Dendritic cell treated with granulocyte-macrophage colony-stimulating factor and Interleukin-4, amounts not matched to agents 40 ng/mL and 50 ng/mL, for 4 days (primary cell): Measurements from ENCODE around the gene STK32C.

Source experiments
- H3K27ac Mint-ChIP-seq: one replicate; pipeline ENCODE4 v1.8.0; 2022; ENCODE audit warnings: mild to moderate bottlenecking, mixed read lengths
- H3K27me3 Mint-ChIP-seq: one replicate; pipeline ENCODE4 v1.8.0; 2022; ENCODE audit warnings: mild to moderate bottlenecking, mixed read lengths
- H3K36me3 Mint-ChIP-seq: one replicate; pipeline ENCODE4 v1.8.0; 2022; ENCODE audit warnings: low read depth, mixed read lengths
- H3K4me1 Mint-ChIP-seq: one replicate; pipeline ENCODE4 v1.8.0; 2022; ENCODE audit warnings: low read depth, mixed read lengths
- H3K4me3 Mint-ChIP-seq: one replicate; pipeline ENCODE4 v1.8.0; 2022; ENCODE audit warnings: mild to moderate bottlenecking, moderate library complexity, mixed read lengths
- H3K9me3 Mint-ChIP-seq: one replicate; pipeline ENCODE4 v1.8.0; 2022; ENCODE audit warnings: mixed read lengths
- intact Hi-C: fragments of 100-400 bp; cut with micrococcal nuclease; formaldehyde crosslinking; loops from one replicate; pipeline ENCODE4 v1.15.0; 2022

The STK32C gene

GRCh38 chr10:132282667-132283603 is 24.8 kb downstream of the STK32C start:
- intact Hi-C loops, result no loop called here
- Mint-ChIP-seq H3K27ac (no peak overlapping the region), H3K9me3 (peaks cover 10% of the 10 kb centered on the region), H3K4me1 (peaks cover 39% of the 10 kb centered on the region), H3K4me3 (no peak overlapping the region), H3K27me3 (peaks cover 5% of the 10 kb centered on the region), H3K36me3 (no peaks in the 10 kb centered on the region)

DNA sequence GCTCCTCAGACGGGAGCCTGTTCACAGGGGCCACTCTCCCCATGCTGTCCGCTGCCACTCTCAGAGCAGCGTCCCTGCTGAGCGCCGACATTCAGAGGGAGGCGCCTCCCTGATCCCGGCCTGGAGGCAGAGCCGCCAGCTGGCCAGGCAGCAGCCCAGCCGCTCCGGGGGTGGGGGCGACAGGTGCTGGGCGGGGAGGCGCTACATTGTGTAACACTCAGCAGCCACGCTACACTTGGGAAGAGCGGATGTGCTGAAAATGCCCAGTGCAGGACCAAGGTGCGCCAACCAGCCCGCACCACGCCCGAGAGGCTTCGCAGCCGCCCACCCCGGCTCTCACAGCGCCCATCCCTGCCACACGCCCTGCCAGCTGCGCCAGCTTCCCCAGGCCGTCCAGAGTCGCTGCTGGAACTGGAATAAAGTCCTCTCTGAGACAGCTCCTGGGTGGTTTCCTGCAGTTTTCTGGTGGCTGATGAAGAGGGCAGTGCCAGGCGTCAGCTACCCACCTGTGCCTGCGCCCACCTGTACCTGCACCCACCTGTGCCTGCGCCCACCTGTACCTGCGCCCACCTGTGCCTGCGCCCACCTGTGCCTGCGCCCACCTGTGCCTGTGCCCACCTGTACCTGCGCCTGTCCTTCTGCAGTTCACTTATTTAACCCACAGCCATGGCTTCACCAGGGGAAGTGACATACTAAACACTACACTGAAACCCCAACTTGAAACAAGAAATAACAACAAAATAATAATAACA is 25.7 kb downstream of the STK32C start:
- Mint-ChIP-seq H3K9me3 (peaks cover 10% of the 10 kb centered on the region), H3K4me1 (peaks cover 39% of the 10 kb centered on the region), H3K27me3 (peaks cover 4% of the 10 kb centered on the region), H3K27ac (no peak overlapping the region), H3K36me3 (no peaks in the 10 kb centered on the region), H3K4me3 (no peak overlapping the region)
- intact Hi-C loops, result no loop called here

GRCh38 chr10:132280646-132281074 is 27.1 kb downstream of the STK32C start:
- Mint-ChIP-seq H3K27ac (no peak overlapping the region), H3K4me1 (peaks cover 38% of the 10 kb centered on the region), H3K9me3 (peaks cover 10% of the 10 kb centered on the region), H3K36me3 (peaks cover 2% of the 10 kb centered on the region), H3K4me3 (no peak overlapping the region), H3K27me3 (peaks cover 4% of the 10 kb centered on the region)
- intact Hi-C loops, result no loop called here

DNA sequence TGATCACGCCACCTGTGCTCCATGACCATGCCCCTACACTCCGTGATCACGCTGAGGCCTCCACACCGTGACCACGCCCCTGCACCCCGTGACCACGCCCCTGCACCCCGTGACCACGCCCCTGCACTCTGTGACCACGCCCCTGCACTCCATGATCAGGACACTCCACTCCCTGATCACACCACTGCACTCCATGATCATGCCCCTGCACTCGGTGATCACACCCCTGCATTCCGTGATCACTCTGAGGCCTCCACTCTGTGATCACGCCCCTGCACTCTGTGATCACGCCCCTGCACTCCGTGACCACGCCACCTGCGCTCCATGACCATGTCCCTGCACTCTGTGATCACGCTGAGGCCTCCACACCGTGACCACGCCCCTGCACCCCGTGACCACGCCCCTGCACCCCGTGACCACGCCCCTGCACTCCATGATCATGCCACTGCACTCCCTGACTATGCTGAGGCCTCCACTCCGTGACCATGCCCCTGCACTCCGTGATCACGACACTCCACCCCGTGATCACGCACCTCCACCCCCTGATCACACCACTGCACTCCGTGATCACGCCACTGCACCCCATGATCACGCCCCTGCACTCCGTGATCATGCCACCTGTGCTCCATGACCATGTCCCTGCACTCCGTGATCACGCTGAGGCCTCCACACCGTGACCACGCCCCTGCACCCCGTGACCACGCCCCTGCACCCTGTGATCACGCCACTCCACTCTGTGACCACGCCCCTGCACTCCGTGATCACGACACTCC is 27.7 kb downstream of the STK32C start:
- Mint-ChIP-seq H3K36me3 (peaks cover 8% of the 10 kb centered on the region), H3K9me3 (peaks cover 10% of the 10 kb centered on the region), H3K27me3 (peaks cover 2% of the 10 kb centered on the region), H3K27ac (no peak overlapping the region), H3K4me3 (no peak overlapping the region), H3K4me1 (peaks cover 33% of the 10 kb centered on the region)
- intact Hi-C loops, result no loop called here

DNA sequence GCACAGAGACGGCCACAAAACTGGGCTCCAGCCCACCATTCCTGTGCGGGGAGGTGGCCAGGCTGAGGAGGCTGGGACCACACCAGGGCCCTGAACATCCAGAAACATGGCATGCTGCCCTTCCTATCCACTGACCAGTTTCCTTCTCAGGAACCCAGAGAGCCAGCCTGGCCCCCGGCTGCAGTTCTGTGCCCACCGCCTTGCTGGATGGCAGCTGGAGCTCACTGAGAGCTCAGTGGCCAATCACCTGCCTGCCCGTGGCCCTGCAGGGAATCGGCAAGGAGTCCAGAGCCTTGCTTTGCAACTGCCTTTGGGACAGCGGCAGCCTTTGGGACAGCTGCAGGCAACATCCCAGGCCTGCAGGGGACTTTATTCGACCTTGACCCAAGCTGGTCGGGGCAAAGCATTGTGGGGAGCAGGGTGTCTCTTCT is 30.4 kb downstream of the STK32C start:
- no peak overlapping the region for H3K27ac Mint-ChIP-seq
- peaks cover 10% of the 10 kb centered on the region for H3K9me3 Mint-ChIP-seq
- peaks cover 24% of the 10 kb centered on the region for H3K4me1 Mint-ChIP-seq
- peaks cover 22% of the 10 kb centered on the region for H3K36me3 Mint-ChIP-seq
- intact Hi-C loops, result no loop called here
- H3K4me3 Mint-ChIP-seq, result no peak overlapping the region
- H3K27me3 Mint-ChIP-seq, result peaks cover 2% of the 10 kb centered on the region

DNA sequence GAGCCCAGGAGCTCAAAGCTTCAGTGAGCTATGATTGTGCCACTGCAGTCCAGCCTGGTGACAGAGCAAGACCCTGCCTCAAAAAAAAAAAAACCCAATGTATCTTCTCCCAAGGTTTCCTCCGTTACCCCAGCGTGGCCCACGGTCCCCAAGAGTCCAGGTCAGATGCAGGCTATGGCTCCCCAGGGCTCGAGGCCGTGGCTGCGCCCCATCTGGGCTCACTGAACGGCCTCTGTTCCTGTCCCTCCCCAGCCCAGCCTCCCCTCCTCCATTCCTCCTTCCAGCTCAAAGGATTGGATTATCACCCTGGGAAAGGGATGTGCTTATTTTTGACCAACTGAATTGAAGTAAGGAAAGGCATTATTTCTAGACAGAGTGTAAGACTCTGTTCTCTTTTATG is 31.0 kb downstream of the STK32C start:
- Mint-ChIP-seq H3K9me3 (peaks cover 10% of the 10 kb centered on the region), H3K4me3 (no peak overlapping the region), H3K27me3 (peaks cover 2% of the 10 kb centered on the region), H3K36me3 (peaks cover 29% of the 10 kb centered on the region), H3K4me1 (peaks cover 29% of the 10 kb centered on the region), H3K27ac (no peak overlapping the region)
- intact Hi-C loops, result no loop called here

DNA sequence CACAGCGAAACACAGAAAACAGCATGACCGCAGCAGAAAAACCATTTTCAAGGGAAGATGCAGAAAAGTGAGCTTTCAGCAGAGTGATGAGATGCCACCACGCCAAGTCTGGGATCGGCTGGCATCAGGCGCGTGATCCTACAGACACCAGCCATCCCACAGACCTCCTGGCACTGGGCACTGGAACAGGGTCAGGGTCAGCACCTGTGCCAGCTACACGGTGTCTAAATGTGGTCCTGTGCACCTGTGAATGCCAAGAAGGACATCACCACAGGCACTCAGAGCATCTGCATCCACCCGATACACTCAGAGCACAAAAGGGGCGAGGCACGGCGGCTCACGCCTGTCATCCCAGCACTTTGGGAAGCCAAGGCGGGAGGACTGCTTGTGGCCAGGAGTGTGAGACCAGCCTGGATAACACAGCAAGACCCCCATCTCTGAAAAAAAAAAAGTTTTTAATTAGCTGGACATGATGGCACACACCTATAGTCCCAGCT is 31.5 kb downstream of the STK32C start:
- peaks cover 30% of the 10 kb centered on the region for H3K36me3 Mint-ChIP-seq
- H3K4me1 Mint-ChIP-seq, result peaks cover 29% of the 10 kb centered on the region
- peaks cover 2% of the 10 kb centered on the region for H3K27me3 Mint-ChIP-seq
- peaks cover 10% of the 10 kb centered on the region for H3K9me3 Mint-ChIP-seq
- no peak overlapping the region for H3K4me3 Mint-ChIP-seq
- intact Hi-C loops, result no loop called here
- no peak overlapping the region for H3K27ac Mint-ChIP-seq

GRCh38 chr10:132275426-132276178 is 32.1 kb downstream of the STK32C start:
- no peak overlapping the region for H3K27ac Mint-ChIP-seq
- peaks cover 2% of the 10 kb centered on the region for H3K27me3 Mint-ChIP-seq
- intact Hi-C loops, result no loop called here
- H3K36me3 Mint-ChIP-seq, result peaks cover 30% of the 10 kb centered on the region
- no peak overlapping the region for H3K4me3 Mint-ChIP-seq
- peaks cover 25% of the 10 kb centered on the region for H3K4me1 Mint-ChIP-seq
- peaks cover 6% of the 10 kb centered on the region for H3K9me3 Mint-ChIP-seq

GRCh38 chr10:132274986-132275385 is 32.8 kb downstream of the STK32C start:
- no peak overlapping the region for H3K4me3 Mint-ChIP-seq
- H3K27ac Mint-ChIP-seq, result no peak overlapping the region
- H3K9me3 Mint-ChIP-seq, result no peaks in the 10 kb centered on the region
- H3K27me3 Mint-ChIP-seq, result no peaks in the 10 kb centered on the region
- H3K36me3 Mint-ChIP-seq, result peaks cover 30% of the 10 kb centered on the region
- peaks cover 19% of the 10 kb centered on the region for H3K4me1 Mint-ChIP-seq
- intact Hi-C loops, result no loop called here

GRCh38 chr10:132274581-132274980 is 33.2 kb downstream of the STK32C start:
- H3K9me3 Mint-ChIP-seq, result no peaks in the 10 kb centered on the region
- H3K4me3 Mint-ChIP-seq, result no peak overlapping the region
- no peak overlapping the region for H3K27ac Mint-ChIP-seq
- H3K36me3 Mint-ChIP-seq, result peaks cover 30% of the 10 kb centered on the region
- intact Hi-C loops, result no loop called here
- H3K4me1 Mint-ChIP-seq, result peaks cover 15% of the 10 kb centered on the region
- H3K27me3 Mint-ChIP-seq, result no peaks in the 10 kb centered on the region

GRCh38 chr10:132273966-132274365 is 33.8 kb downstream of the STK32C start:
- Mint-ChIP-seq H3K4me3 (no peak overlapping the region), H3K27ac (no peak overlapping the region), H3K27me3 (no peaks in the 10 kb centered on the region), H3K9me3 (no peaks in the 10 kb centered on the region), H3K36me3 (peaks cover 34% of the 10 kb centered on the region), H3K4me1 (peaks cover 12% of the 10 kb centered on the region)
- intact Hi-C loops, result no loop called here

DNA sequence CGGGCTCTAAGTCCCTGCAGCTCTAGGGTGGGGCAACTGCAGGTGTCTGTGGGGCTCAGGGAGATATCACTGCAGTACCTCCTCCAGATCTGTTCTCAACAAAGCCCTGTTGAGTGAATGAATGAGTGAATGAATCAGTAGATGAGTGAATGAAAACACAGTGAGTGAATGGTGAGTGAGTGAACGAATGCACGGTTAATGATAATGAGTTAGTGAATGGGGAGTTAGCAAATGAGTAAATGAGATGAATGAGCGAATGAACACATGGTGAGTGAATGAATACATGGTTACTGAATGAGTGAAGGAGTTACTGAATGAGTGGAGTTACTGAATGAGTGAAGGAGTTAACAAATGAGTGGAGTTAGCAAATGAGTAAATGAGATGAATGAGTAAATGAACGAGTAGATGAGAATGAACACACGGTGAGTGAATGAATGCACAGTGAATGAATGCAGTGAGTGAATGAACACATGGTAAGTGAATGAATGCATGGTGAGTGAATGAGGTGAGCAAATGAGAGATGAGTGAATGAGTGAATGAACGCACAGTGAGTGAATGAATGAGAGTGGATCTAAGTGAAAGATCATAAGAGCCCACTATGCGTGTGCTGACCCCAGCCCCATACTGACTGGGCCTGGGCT is 34.3 kb downstream of the STK32C start:
- intact Hi-C loops, result no loop called here
- no peaks in the 10 kb centered on the region for H3K9me3 Mint-ChIP-seq
- H3K27ac Mint-ChIP-seq, result no peak overlapping the region

More for the DNA sequence above, 34.3 kb downstream of the STK32C start:
- no peaks in the 10 kb centered on the region for H3K27me3 Mint-ChIP-seq
- H3K4me3 Mint-ChIP-seq, result no peak overlapping the region
- peaks cover 40% of the 10 kb centered on the region for H3K36me3 Mint-ChIP-seq
- peaks cover 12% of the 10 kb centered on the region for H3K4me1 Mint-ChIP-seq
